ES-I3 (cell line): ENCODE measurements around the gene RAB26.
A peak's percentile ranks its signal among the peaks of the same experiment; 100 is the strongest.
"Not testable (repeated sequence)": the region's sequence is repeated elsewhere in the genome, so short reads cannot be mapped to it uniquely, and the experiment has no call there.

Experiments used
- H3K36me3 ChIP-seq: 2 replicates; pipeline ENCODE4 v1.6.1; 2013; ENCODE audit warnings: mild to moderate bottlenecking, low read length, control low read depth, moderate library complexity; ENCODE audit not compliant: insufficient read depth
- H3K4me1 ChIP-seq: 2 replicates; pipeline ENCODE4 v1.6.1; 2013; ENCODE audit warnings: mild to moderate bottlenecking, control low read depth, low read length; ENCODE audit not compliant: insufficient read depth
- H3K9ac ChIP-seq: 2 replicates; pipeline ENCODE4 v1.6.1; 2013; ENCODE audit warnings: low read depth, mild to moderate bottlenecking, low read length, moderate library complexity
- H3K9me3 ChIP-seq: 2 replicates; pipeline ENCODE4 v1.6.1; 2013; ENCODE audit warnings: mild to moderate bottlenecking, low read length, moderate library complexity; ENCODE audit not compliant: control insufficient read depth, insufficient read depth

Gene RAB26

DNA sequence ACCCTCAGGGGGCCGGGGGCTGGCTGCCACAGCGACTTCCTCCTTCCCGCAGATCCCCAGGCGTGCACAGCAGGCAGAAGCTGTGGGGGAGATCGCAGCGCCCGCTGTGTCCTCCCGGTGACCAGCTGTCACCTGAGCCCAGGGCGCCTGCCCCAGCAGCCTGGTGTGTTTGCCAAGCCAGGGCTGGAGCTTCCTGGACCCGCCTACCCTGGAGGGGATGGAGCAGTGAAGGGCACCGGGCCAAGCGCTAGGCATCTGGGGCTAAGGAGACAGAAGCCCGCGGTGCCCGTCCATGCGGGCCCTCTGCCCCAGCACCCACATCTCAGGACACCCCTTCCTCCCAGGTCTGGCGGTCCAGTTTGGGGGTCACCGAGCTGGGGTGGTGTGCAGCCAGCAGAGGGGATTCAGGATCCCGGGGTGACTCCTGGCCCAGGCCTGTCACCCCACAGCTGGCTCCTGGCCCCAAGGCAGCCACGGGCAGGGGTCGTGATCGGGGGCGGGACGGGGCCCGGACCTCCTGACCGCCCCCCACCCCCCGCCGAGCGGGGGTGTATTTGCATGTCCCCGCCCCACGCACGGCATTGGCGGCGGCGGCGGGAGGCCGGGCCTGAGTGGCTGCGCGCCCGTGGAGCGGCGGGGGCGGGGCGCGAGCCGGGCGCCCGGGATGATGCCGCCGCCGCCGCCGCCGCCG lies at the start of gene RAB26:
Gene RAB26, plus strand, starts transcription at position 645 of the 691 bp plus-strand sequence. CDS start 159 bp downstream, outside the sequence.
- Histone ChIP-seq H3K9ac (peak within 1 kb of the TSS; percentile 62), H3K36me3 (no peaks in the 10 kb centered on the region), H3K4me1 (peaks cover 9% of the 10 kb centered on the region; the same call in 1 of the 2 replicates), H3K9me3 (no peaks in the 10 kb centered on the region)

DNA sequence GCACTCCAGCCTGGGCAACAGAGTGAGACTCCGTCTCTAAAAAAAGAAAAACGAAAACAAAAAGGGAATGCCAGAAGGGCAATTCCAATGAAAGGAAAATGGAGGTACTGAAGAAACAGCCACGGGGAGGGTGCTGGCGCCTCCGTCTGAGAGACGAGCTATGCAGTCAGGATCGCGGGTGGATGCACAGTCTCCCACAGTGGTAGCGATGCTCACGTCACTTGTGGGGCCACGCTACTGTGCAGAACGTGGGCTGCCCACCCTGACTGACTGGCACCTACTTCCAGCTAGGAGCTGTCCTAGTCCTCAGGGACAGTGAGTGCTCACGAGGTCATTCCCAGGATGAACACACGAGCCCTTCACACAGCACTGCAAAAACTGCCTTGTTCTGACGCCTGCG lies 46.8 kb upstream of the RAB26 start:
- H3K4me1 ChIP-seq, H3K9ac ChIP-seq, H3K9me3 ChIP-seq, H3K36me3 ChIP-seq: not testable (repeated sequence)

GRCh38 chr16:2102471-2102870 lies 46.0 kb upstream of the RAB26 start:
- Histone ChIP-seq H3K4me1 (no peaks in the 10 kb centered on the region), H3K36me3 (no peaks in the 10 kb centered on the region), H3K9me3 (no peaks in the 10 kb centered on the region), H3K9ac (no peak overlapping the region)

DNA sequence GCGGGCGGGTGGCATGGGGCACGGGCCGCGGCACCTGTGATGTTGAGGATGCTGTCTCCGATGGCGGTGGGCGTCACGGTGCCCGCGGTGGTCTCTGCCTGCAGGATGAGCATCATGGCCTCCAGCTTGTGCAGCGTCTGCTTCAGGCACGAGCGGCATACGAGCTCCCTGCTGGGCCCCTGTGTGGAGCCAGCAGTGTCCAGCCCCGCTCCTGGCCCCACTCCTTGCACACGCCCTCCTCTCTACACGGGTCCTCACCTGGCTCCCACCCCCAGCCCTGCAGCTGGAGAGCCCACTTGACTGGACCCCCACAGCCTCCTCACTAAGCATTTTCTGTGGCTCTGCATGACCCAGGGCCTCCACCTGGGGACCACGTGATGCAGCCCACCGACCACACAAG lies 44.0 kb upstream of the RAB26 start:
- H3K9ac ChIP-seq, H3K9me3 ChIP-seq, H3K4me1 ChIP-seq, H3K36me3 ChIP-seq: not testable (repeated sequence)

DNA sequence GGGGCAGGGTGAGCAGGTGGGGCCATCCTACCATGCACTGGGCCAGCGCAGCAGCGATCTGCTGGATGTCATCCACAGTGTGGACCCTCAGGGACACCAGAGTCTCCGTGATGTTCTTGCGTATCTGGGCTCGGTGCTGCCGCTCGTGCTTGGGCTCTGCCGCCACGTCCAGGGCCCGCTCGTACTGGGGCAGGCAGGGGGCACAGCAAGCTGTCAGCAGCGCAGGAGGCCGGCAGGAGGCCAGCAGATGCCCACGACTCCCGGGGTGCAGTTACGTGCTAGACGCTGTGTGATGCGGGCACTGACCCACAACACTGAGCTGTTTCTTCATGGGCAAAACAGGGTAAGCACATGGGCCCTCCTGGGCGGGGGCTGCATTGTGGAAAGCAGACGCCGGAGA lies 43.1 kb upstream of the RAB26 start:
- H3K4me1 ChIP-seq, H3K9me3 ChIP-seq, H3K36me3 ChIP-seq, H3K9ac ChIP-seq: not testable (repeated sequence)

DNA sequence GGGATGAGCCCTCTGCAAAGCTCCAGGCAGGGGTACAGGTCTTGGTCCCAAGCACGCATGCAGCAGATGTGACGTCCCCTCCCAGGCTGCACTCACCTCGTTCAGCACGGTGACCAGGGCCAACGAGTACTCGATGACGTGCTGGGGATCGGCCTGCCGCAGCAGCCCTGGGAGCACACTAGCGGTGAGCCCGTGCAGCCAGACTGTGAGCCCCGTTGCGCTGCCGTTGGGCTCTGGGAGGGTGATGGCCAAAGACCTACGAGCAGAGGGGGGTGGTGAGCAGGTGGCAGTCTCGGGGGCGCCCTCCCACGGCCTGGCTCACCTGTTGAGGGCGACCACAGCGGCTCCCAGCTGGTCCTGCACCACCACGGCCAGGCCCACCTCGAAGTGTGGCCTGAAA lies 42.7 kb upstream of the RAB26 start:
- H3K4me1 ChIP-seq, result not testable (repeated sequence)

DNA sequence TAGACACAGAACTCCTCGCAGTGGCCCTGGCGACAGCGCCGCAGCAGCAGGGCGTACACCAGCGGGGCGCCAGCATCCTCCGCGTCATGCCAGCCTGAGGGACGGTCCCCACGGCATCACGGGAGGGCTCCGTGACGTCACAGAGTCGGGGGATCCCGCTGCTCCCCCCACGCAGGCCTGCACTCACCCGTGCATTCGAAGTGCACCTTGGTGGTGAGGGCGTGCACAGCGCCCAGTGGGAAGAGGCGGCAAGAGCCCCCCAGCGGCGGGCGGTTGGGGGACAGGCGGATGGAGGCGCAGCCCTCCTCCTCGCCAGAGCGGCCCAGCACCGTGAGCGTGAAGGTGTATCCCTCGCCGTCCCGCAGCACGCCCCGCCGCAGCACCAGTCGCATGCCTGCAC lies 42.2 kb upstream of the RAB26 start:
- not testable (repeated sequence) for H3K9ac ChIP-seq, H3K9me3 ChIP-seq, H3K36me3 ChIP-seq, H3K4me1 ChIP-seq

More for the DNA sequence above, 42.7 kb upstream of the RAB26 start:
- not testable (repeated sequence) for H3K36me3 ChIP-seq, H3K9me3 ChIP-seq, H3K9ac ChIP-seq

- not testable (repeated sequence) for H3K9ac ChIP-seq, H3K36me3 ChIP-seq, H3K9me3 ChIP-seq, H3K4me1 ChIP-seq
Measured at GRCh38 chr16:2107121-2107790, 41.2 kb upstream of the RAB26 start.

- not testable (repeated sequence) for H3K9ac ChIP-seq, H3K9me3 ChIP-seq, H3K36me3 ChIP-seq, H3K4me1 ChIP-seq
Measured at GRCh38 chr16:2107791-2108125, 40.7 kb upstream of the RAB26 start.

GRCh38 chr16:2108446-2109270 lies 39.8 kb upstream of the RAB26 start:
- not testable (repeated sequence) for H3K4me1 ChIP-seq, H3K36me3 ChIP-seq, H3K9me3 ChIP-seq, H3K9ac ChIP-seq

DNA sequence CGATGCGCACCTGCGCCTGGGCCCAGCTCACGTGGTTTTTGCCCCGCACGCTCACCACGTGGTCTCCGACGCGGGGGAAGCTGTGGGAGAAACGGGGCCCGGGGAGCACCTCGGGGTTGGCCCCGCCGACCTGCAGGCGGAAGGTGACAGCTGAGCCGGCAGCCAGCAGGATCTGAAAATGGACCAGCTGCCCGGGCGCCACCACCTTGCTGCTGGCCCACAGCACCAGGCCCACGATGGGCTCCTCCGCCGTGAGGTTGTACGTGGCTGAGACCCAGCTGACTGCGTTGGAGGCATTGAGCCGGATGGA lies 39.2 kb upstream of the RAB26 start:
- not testable (repeated sequence) for H3K9me3 ChIP-seq, H3K36me3 ChIP-seq, H3K9ac ChIP-seq, H3K4me1 ChIP-seq

DNA sequence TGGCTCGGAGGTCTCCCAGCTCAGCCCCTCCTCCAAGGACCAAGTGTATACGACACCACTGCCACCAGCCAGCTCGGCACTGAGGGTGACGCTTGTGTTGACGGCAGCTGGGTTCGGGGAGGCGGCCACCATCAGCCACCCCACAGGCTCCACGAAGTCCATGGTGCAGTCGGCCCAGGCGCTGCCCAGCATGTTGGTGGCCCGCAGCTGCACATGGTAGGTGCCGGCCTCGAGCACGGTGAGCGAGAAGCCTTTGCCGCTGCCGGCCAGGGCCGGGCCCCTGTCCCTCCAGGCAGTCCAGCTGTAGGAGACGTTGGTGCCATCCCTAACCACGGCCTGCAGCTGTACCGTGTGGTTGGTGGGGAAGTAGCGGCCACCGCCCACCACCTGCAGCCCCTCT lies 38.6 kb upstream of the RAB26 start:
- H3K4me1 ChIP-seq, H3K9ac ChIP-seq, H3K36me3 ChIP-seq, H3K9me3 ChIP-seq: not testable (repeated sequence)

DNA sequence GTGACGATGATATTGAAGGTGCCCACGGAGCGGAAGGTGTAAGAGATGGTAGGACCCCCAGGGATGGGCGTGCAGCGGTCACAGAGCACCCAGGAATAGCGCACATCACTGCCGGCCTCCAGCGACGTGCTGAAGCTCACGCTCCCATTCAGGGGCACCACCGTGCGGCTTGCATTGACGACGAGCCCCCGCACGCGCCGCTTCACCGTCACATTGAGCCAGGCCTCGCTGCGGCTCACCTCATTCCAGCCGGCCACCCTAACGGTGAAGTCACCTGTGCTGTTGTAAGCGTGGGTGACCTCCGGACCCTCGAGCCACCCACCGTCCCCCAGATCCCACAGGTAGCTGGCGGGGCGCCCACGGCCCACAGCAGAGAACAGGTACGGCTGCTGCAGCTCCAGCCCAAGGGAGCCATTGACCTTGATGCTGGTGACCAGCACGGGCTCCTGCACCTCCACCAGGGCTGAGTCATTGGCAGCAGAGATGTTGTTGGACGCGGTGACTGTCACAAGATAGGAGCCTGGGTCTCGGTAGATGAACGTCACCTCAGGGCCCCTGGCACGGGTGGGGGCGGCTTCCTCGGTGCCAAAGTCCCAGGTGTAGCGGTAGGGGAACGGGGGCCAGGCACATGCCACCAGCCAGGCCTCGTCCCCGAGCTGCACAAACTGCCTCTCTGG lies 38.0 kb upstream of the RAB26 start:
- H3K9ac ChIP-seq, H3K4me1 ChIP-seq, H3K9me3 ChIP-seq, H3K36me3 ChIP-seq: not testable (repeated sequence)

DNA sequence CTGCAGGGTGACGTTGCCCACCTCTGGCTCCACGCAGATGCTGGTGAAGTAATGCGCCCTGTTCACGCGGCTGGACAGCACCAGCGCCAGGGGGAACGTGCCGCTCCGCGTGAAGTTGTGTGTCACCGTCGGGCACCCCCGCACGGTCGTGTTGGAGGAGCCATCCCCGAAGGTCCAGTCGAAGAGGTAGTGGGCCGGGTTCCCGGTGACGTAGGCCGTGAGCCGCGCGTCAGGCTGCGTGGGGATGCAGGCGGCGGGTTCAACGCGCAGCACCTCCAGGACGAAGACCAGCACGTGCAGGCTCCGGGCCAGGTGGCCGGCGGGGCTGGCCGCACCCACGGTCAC lies 37.4 kb upstream of the RAB26 start:
- not testable (repeated sequence) for H3K4me1 ChIP-seq, H3K9me3 ChIP-seq, H3K9ac ChIP-seq, H3K36me3 ChIP-seq
